SK-N-SH treated with all-trans-retinoic acid at 6 μM for 48 hours (cell line): ENCODE measurements around the gene RIPOR2.

ENCODE experiments used
- PATZ1 ChIP-seq: fragments of 250-450 bp; sonication (Bioruptor Pico); IDR thresholded peaks from 2 replicates; pipeline ENCODE4 v1.8.0; 2020; ENCODE audit warnings: mild to moderate bottlenecking, moderate library complexity, borderline replicate concordance
- ZFP30 ChIP-seq: fragments of 450-650 bp; formaldehyde crosslinking; IDR thresholded peaks from 2 replicates; pipeline ENCODE4 v1.5.0; 2022; ENCODE audit warnings: mild to moderate bottlenecking, moderate library complexity
- ZNF565 ChIP-seq: fragments of 450-650 bp; formaldehyde crosslinking; conservative IDR thresholded peaks from 2 replicates; pipeline ENCODE4 v1.5.0; 2020; ENCODE audit warnings: low read depth, mild to moderate bottlenecking, moderate library complexity

- TF ChIP-seq PATZ1 (CRISPR knock-in tag) (no peak), ZFP30 (no peak), ZNF565 (CRISPR knock-in tag) (no peak)
These were observed 176.0 kb downstream of the RIPOR2 start for GRCh38 chr6:24759718-24760117.
